PC-3 (cell line): ENCODE results near the gene TRMT2B. TPM values are rescaled to one million over a fixed set of nuclear protein-coding genes. Genes with fewer than 3 reads are reported as not detected.
A peak's percentile ranks its signal among the peaks of the same experiment; 100 is the strongest.
"Not testable (repeated sequence)": the region's sequence is repeated elsewhere in the genome, so short reads cannot be mapped to it uniquely, and the experiment has no call there.

Source experiments
- ATAC-seq: fragments of 200-7000 bp; cut with Tn5 transposase; 2 replicates; pipeline ENCODE4 v1.9.1; 2020; ENCODE audit warnings: mild to moderate bottlenecking, moderate library complexity
- BruUV-seq: library from RNA; stranded (reverse); fragments of 400-500 nt; replicated peaks from 2 replicates; lab custom pipeline; 2021; lab: Mats Ljungman, UMichigan
- CTCF ChIA-PET: fragments of 300-600 bp; sonication (Branson Sonifier 250); formaldehyde crosslinking; loops from one replicate; lab custom pipeline; 2022; ENCODE audit warnings: antibody characterized with exemption; lab: Charles Lee
- POLR2A ChIA-PET: fragments of 300-600 bp; sonication (Branson Sonifier 250); formaldehyde crosslinking; loops from one replicate; lab custom pipeline; 2022; ENCODE audit warnings: antibody characterized with exemption; ENCODE audit not compliant: unreplicated experiment; lab: Charles Lee
- DNase-seq: peaks from one replicate; pipeline ENCODE4 v3.0.0-alpha.2; 2015
- H2AFZ ChIP-seq: fragments of 300-600 bp; sonication (generic); 2 replicates; pipeline ENCODE4 v1.6.0; 2016; ENCODE audit warnings: antibody characterized with exemption, low read length
- H3F3A ChIP-seq: fragments of 300-600 bp; sonication (generic); one replicate; pipeline ENCODE4 v1.6.0; 2017; ENCODE audit warnings: antibody characterized with exemption, low read length, control low read depth, mild to moderate bottlenecking; ENCODE audit not compliant: unreplicated experiment
- H3K27ac ChIP-seq: fragments of 300-600 bp; sonication (generic); 2 replicates; pipeline ENCODE4 v1.5.1; 2016; ENCODE audit warnings: mild to moderate bottlenecking, low read length
- H3K27me3 ChIP-seq: fragments of 300-600 bp; sonication (generic); 2 replicates; pipeline ENCODE4 v1.6.1; 2016; ENCODE audit warnings: low read length, mixed read lengths
- H3K36me3 ChIP-seq: fragments of 300-600 bp; sonication (generic); 2 replicates; pipeline ENCODE4 v1.6.1; 2016; ENCODE audit warnings: low read depth, mixed run types, low read length, mixed read lengths
- H3K4me1 ChIP-seq: fragments of 300-600 bp; sonication (generic); 2 replicates; pipeline ENCODE4 v1.5.1; 2016; ENCODE audit warnings: low read length; ENCODE audit not compliant: insufficient read depth
- H3K4me2 ChIP-seq: fragments of 300-600 bp; sonication (generic); 2 replicates; pipeline ENCODE4 v1.6.0; 2016; ENCODE audit warnings: low read length
- H3K4me3 ChIP-seq: fragments of 300-600 bp; sonication (generic); 2 replicates; pipeline ENCODE4 v1.5.1; 2016; ENCODE audit warnings: mild to moderate bottlenecking, low read length, mixed read lengths
- H3K79me2 ChIP-seq: fragments of 300-600 bp; sonication (generic); 2 replicates; pipeline ENCODE4 v1.6.1; 2017; ENCODE audit warnings: low read length, mixed read lengths
- H3K9ac ChIP-seq: fragments of 300-600 bp; sonication (generic); 2 replicates; pipeline ENCODE4 v1.6.0; 2016; ENCODE audit warnings: mild to moderate bottlenecking, low read length
- H3K9me2 ChIP-seq: fragments of 300-600 bp; sonication (generic); replicated peaks from 2 replicates; pipeline ENCODE4 v1.6.1; 2016; ENCODE audit warnings: mixed run types, low read length, mixed read lengths
- H3K9me3 ChIP-seq: fragments of 300-600 bp; sonication (generic); 2 replicates; pipeline ENCODE4 v1.6.1; 2016; ENCODE audit warnings: low read length, mixed read lengths
- H4K20me1 ChIP-seq: fragments of 300-600 bp; sonication (generic); 2 replicates; pipeline ENCODE4 v1.6.1; 2016; ENCODE audit warnings: low read length, mixed read lengths
- CTCF ChIP-seq: fragments of 300-600 bp; sonication (generic); conservative IDR thresholded peaks from 2 replicates; pipeline ENCODE4 v1.5.1; 2017; ENCODE audit warnings: antibody characterized with exemption, low read depth, mild to moderate bottlenecking, low read length
- EZH2 ChIP-seq: fragments of 300-600 bp; sonication (generic); IDR thresholded peaks from one replicate; pipeline ENCODE4 v1.6.1; 2017; ENCODE audit warnings: antibody characterized with exemption, mild to moderate bottlenecking, low read length; ENCODE audit not compliant: unreplicated experiment
- EZH2phosphoT487 ChIP-seq: fragments of 300-600 bp; sonication (generic); IDR thresholded peaks from 2 replicates; pipeline ENCODE4 v1.6.1; 2018; ENCODE audit warnings: mild to moderate bottlenecking, antibody characterized with exemption, low read length, borderline replicate concordance
- intact Hi-C: fragments of 100-400 bp; cut with micrococcal nuclease; formaldehyde crosslinking; loops from 2 replicates; pipeline ENCODE4 v1.9.0; 2023
- total RNA-seq: library from RNA; depleted of rRNA; stranded (reverse); fragments of >200 nt; gene quantifications from 2 replicates; pipeline ENCODE4 v1.2.3, GENCODE V29; 2014

The TRMT2B gene
- total RNA-seq, 1 experiment from 2014 or later: 23.4 TPM

DNA sequence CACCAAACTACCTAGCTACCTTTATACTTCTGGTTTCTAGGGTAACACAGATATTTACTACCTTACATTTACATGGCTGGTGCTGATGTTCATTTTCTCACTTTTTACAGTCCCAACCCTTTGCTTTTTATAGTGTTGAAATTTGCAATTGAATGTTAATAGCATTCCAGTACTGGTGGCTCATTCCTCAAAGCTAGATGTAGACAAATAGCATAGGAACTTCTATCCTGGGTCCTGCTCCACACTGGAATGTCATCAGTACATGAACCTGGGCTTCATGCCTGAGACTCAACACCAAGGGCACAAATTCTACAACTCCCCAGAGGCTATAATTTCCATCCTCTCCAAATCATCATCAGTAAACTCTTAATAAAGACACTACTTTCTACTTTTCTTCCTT is 10.3 kb upstream of the TRMT2B start:
- no peak overlapping the region for H3K4me3 ChIP-seq
- H2AFZ ChIP-seq: no peak overlapping the region
- H3K4me2 ChIP-seq: no peak overlapping the region
- H3K36me3 ChIP-seq: no peaks in the 10 kb centered on the region
- no peak overlapping the region for H3K27ac ChIP-seq
- H3K79me2 ChIP-seq: no peaks in the 10 kb centered on the region
- no peaks in the 10 kb centered on the region for H3K9me3 ChIP-seq
- POLR2A ChIA-PET: no interaction called here
- no peak for DNase-seq
- H3K27me3 ChIP-seq: no peaks in the 10 kb centered on the region
- no peak overlapping the region for H3K9ac ChIP-seq
- peak; percentile 22; the same call in 1 of the 2 replicates for ATAC-seq
- BruUV-seq: no TSS peak
- 0 out of 2 replicates have a peak, but pooled peaks cover 3% of the 10 kb centered on the region for H3K4me1 ChIP-seq
- intact Hi-C loops: no loop called here
- no peak for TF ChIP-seq EZH2phosphoT487
- TF ChIP-seq CTCF: no peak
- no peak for TF ChIP-seq EZH2
- no peaks in the 10 kb centered on the region for H3K9me2 ChIP-seq
- H4K20me1 ChIP-seq: no peaks in the 10 kb centered on the region
- CTCF ChIA-PET: no interaction called here
- no peaks in the 10 kb centered on the region for H3F3A ChIP-seq

DNA sequence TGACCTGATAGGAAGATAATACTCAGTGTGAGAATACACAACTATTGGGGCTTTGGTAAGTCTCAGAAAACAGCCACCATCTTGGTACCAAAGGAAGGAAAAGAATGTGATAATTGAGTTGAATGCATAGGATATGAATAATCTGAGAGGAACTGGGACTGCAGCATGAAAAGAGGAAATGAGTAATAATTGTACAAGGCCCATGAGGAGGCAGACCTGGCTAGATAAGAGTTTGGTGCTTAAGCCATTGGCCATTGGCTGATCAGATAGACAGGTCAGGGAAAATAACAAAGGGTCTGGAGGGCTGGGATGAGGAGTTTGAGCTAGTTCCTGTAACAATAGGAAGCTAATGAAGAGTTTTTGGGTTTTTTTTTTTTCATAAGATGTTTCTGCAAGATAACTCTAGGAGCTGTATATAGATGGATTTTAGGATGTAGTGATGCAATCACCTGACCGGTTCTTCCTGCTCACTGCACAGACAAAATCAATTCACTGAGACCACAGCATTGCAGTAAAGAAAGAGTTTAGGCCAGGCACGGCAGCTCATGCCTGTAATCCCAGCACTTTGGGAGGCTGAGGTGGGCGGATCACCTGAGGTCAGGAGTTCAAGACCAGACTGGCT is 5.3 kb upstream of the TRMT2B start:
- ChIA-PET POLR2A (no interaction called here), CTCF (no interaction called here)
- TF ChIP-seq EZH2 (no peak), EZH2phosphoT487 (no peak), CTCF (no peak)
- no peaks in the 10 kb centered on the region for H3K79me2 ChIP-seq
- no peaks in the 10 kb centered on the region for H4K20me1 ChIP-seq
- H3K4me3 ChIP-seq: no peak overlapping the region
- no peak overlapping the region for H3K9ac ChIP-seq
- 0 out of 2 replicates have a peak overlapping the region, but pooled peaks have one; percentile 12 for H3K27ac ChIP-seq
- H3K27me3 ChIP-seq: no peaks in the 10 kb centered on the region
- DNase-seq (peak; percentile 51), ATAC-seq (peak; percentile 85)
- no peak overlapping the region for H3K4me2 ChIP-seq
- no peaks in the 10 kb centered on the region for H3K9me3 ChIP-seq
- no peaks in the 10 kb centered on the region for H3F3A ChIP-seq
- H3K9me2 ChIP-seq: no peaks in the 10 kb centered on the region
- BruUV-seq: no TSS peak
- no peak overlapping the region for H2AFZ ChIP-seq
- no peaks in the 10 kb centered on the region for H3K36me3 ChIP-seq
- intact Hi-C loops: no loop called here
- peaks cover 11% of the 10 kb centered on the region; the same call in 1 of the 2 replicates for H3K4me1 ChIP-seq

DNA sequence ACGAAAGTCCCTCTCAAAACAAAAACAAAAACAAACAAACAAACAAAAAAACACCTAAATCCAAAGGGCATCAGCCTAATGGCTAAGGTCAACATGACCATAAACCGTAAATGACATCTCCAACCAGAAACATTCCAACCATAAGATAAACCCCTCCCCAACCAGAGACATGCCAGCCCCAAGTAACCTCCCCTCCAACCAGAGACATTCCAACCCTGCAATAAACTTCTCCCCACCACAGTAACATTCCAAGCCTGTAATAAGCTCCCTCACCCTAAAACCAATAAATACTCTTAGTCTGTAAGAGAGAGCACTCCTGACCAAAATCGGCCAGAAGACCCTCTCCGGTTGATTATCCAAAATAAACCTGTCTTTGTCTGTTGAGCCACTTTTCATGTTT is 4.6 kb upstream of the TRMT2B start:
- H3F3A ChIP-seq, H3K4me2 ChIP-seq, H3K27me3 ChIP-seq, intact Hi-C loops, DNase-seq, H4K20me1 ChIP-seq, H3K36me3 ChIP-seq, H3K79me2 ChIP-seq, H2AFZ ChIP-seq, POLR2A ChIA-PET, BruUV-seq, H3K9ac ChIP-seq, H3K4me3 ChIP-seq, CTCF ChIA-PET, ATAC-seq, H3K9me2 ChIP-seq, H3K9me3 ChIP-seq: not testable (repeated sequence)
- H3K27ac ChIP-seq: 0 out of 2 replicates have a peak overlapping the region, but pooled peaks have one; percentile 12
- H3K4me1 ChIP-seq: peaks cover 13% of the 10 kb centered on the region; the same call in 1 of the 2 replicates
